GM21529 (cell line): Measurements from ENCODE around the gene MICALL1.
"Not testable (repeated sequence)": the region's sequence is repeated elsewhere in the genome, so short reads cannot be mapped to it uniquely, and the experiment has no call there.

Experiments used
- ATAC-seq: cut with Tn5 transposase; IDR thresholded peaks from one replicate; pipeline ENCODE4 v1.9.1; 2021; ENCODE audit not compliant: unreplicated experiment

MICALL1 gene

DNA sequence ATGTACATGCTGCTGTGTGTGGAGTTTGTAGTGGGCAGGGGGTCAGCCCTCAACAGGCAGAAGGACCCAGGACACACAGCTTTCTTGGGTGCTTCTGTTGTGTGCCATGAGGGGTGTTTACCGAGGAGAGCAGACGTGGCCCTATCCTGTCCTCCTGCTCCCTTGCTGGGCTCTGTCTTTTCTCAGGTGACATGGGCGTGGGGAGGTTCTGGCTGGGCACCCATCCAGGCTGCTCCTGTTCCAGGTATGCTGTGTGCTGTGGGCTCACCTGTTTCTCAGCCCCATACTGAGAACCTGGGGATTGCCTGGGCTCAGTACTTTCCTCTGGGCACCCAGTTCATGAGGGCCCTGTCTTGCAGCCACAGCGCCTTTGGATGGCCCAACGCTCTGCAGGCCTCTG is 23.3 kb downstream of the MICALL1 start:
- ATAC-seq, result no peak

DNA sequence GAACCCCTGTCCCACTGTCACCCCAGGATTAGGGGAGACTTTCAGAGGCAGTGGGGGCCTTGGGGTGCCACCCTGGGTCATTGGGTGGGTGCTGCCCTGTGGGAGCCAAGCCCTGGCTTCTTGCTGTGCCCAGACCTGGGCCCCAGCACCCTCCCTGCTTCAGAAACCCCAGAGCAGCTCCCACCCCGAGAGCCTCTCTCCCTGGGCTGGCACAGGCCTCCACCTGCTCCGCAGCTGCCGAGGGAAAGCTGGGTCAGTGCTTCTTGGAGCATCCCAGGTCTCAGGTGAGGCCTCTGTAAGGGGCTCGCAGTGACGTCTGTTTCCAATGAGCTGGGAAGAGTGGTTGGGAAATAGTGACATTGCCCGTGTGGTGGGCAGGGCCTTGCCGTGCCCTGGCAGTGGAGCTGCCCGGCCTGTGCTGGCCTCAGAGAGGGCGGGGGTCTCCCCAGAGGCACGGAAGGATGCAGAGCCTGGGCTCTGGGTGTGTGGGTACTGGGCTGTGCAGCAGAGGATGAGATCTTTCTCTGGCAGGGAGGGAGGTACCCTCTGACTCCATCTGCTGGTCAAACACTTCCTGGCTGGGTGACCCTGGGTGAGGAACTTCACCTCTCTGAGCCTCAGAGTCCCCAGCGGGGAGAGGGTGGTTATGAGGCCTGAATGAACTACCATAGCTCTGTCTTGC is 24.3 kb downstream of the MICALL1 start:
- ATAC-seq, result no peak

DNA sequence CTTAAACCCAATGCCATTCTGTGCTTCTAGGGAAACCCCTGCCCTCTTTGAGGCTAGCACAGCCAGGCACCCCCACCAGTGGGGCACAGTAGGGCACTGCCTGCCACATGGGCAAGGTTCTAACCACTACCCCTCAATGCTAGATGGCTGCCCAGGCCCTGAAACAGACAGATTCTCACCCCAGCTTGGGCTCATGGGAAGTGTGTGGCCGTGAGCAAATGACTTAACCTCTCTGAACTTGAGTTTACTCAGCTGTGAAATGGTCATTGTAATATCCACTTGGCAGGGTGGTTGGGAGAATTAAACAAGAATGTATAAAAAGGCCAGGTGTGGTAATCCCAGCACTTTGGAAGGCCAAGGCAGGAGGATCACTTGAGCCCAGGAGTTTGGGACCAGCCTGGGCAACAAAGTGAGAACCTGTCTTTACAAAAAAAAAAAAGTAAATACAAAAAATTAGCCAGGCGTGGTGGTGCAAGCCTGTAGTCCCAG is 24.9 kb downstream of the MICALL1 start:
- no peak for ATAC-seq

DNA sequence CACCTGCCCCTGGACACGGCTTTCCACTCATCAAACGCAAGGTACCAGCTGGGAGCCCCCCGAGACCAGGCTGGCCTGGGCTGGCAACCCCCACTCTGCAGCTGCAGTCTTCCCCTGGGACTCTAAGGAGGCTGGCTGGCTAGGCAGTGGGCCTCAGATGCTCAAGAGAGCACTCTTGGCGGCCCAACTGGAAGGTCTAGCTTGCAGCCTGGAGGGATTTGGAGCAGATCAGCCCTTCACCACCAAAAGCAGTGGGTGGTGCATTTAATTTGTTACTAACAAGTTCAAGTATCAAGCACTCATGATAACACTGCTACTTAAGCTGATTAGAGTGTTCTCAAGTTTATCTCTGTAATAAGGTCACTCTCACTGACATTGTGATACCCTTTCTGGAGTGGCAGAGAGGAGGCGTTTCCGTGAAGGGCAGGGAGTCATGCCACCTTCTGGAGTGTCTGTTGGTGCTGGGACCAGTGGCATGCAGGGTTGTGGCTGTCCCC is 25.8 kb downstream of the MICALL1 start:
- ATAC-seq, result no peak

DNA sequence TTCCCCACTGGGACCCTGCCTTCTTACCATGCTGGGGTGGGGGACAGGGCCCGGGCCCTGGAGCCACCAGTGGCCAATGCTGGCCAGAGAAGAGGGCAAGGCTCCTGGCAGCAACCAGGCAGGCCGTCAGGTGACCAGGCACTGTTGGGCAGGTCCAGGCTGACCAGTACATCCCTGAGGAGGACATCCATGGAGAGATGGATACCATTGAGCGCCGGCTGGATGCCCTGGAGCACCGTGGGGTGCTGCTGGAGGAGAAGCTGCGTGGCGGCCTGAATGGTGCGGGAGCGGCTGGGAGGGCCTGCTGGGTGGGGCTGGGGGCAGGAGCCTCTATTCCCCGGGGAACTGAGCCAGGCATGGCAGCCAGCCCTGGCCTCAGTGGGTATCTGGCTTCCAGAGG is 26.3 kb downstream of the MICALL1 start:
- ATAC-seq, result no peak

DNA sequence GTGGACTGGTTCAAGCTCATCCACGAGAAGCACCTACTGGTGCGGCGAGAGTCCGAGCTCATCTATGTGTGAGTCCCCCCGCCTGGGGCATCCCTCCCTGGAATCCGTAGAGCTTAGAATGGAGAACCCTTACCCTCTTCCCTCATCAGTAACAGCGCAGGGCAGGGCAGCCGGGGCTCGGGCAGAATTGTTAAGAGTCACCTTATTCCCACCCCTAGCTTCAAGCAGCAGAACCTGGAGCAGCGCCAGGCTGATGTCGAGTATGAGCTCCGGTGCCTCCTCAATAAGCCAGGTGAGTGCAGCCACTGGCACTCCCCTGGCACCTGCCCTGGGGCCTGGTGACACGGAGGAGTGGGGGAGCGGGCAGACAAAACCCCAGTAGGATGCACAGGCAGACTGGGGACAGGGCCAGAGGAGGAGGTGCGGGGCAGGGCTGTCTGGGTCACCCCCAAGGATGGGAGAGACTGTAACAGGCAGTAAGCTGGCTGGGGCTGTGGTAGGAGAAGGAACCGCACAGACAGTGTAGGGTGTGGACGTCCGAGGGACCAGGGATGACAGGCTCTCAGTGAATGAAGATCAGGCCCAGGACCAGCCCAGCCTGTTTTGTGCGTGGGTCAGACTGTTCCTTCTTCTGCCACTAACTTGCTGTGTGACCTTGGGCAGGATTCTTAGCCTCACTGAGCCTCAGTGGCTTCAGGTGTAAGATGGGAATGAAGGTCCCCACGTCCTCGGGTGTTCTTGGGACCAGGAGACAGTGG is 26.9 kb downstream of the MICALL1 start:
- ATAC-seq, result no peak

DNA sequence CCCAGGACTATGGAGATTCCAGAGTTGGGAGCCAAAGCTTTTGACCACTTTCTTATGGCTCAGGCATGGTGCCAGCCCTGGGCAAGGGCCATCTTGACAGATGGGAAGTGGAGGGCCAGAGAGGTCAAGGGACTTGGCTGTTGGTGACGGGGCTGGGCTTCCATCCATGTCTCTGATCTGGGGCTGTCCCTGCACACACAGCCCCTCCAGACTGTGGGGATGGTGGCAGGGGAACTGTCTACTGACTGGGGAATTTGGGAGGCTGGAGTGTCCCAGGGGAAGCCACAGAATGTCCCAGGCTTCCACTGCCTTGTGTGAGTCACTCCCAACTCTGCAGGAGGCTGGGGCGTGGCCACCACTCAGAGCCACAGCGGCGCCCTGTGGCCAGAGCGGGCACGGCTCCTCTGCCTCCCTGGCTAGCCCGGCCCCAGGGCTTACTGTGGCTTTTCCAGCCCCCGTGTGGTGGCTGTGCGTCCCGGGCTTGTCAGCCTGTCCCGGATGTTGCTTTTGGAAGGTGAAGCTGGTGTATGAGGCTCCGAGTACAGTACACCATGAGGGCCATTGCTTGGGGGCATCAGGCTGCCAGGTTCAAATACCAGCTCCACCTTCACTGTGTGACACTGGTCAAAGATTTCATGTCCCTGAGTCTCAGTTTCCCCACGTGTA is 27.7 kb downstream of the MICALL1 start:
- peak; percentile 71 for ATAC-seq

DNA sequence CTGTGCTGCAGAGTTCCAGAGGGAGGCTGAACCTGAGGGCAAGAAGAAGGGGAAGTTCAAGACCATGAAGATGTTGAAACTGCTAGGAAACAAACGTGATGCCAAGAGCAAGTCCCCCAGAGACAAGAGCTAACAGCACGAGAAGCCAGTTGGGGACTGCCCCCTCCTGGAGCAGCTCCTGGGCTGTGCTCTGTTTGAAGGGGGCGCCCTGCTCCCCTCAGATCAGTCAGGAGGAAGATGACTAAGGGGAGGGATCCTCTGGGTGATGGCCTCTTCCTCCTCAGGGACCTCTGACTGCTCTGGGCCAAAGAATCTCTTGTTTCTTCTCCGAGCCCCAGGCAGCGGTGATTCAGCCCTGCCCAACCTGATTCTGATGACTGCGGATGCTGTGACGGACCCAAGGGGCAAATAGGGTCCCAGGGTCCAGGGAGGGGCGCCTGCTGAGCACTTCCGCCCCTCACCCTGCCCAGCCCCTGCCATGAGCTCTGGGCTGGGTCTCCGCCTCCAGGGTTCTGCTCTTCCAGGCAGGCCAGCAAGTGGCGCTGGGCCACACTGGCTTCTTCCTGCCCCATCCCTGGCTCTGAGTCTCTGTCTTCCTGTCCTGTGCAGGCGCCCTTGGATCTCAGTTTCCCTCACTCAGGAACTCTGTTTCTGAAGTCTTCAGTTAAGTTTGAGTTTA is 34.7 kb downstream of the MICALL1 start:
- no peak for ATAC-seq

DNA sequence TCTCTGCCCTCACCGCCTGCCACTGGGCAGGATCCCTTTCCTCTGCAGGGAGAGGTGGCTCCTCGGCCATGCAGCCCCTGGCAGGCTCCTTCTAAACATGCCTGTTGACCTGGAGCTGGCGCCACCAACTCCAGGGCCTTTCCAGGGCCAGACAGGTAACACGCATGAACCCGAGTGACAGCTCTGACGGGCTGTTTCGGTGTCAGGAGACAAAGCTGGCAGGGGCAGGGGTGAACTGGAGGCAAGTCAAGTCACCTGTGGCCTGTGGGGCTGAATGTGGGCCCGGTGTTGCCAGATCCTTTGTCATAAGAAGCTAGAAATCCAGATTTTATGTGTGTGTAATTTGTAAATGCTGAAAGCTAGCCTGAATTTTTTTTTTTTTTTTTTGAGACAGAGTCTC is 36.0 kb downstream of the MICALL1 start:
- no peak for ATAC-seq

DNA sequence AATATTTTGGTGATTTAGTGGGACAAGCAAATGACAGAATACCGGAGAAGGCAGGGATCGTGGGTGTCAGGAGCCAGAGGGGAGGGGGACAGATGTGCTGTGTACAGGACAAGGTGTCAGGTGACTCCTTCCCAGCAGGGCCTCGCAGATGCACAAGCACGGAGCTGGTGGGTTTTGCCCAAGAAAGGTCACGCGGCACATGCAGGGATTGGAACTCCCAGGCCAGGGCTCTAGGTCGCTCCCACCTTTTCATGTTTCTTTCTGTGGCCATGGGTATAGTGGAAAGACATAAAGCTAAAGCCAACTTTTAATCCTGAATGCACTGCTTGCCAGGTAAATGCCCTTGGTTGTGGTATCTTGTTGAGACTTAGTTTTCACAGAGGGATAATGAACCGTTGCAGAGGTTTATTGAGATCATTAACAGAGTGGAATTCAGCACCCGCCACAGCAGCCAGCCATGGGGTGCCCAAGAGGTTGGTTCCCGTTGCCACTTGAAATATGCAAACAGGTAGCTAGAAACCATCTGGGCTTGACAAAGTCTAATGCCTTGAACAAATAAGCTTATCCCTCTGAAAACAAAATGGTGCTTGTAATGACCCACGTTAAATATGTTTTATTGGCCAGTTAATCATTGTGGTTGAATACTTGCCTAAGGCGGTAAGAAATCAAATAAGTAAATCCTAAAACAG is 37.2 kb downstream of the MICALL1 start:
- no peak for ATAC-seq

DNA sequence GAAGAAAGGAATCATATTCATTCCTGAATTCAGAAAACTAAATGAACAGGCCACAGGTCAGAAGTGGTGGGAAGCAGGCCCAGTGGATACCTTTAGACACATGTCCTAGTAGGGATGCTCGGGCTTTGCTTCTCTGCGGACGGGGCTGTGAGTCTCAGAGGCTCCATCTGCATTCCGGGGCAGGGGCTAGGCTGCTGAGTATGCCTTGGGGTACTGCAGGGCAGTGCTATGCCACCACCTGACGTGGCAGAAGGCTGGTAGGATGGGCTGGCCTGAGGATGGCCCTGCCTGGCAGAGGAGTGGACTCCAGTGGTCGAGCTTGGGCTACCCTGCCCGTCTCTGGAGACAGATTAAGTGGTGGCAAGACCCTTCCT is 37.7 kb downstream of the MICALL1 start:
- ATAC-seq, result no peak

DNA sequence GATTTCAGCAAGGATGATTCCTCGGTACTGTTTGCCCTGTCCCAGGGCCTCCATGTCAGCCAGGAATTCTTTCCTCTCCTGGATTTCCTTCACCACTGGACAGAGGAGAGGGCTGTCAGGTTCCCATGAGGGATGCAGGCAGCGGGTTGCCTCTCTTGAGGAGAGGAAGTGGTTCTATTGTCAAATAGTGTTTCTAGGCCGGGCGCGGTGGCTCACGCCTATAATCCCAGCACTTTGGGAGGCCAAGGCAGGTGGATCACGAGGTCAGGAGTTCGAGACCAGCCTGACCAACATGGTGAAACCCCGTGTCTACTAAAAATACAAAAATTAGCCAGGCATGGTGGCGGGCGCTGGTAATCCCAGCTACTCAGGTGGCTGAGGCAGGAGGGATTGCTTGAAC is 38.3 kb downstream of the MICALL1 start:
- ATAC-seq, result not testable (repeated sequence)

DNA sequence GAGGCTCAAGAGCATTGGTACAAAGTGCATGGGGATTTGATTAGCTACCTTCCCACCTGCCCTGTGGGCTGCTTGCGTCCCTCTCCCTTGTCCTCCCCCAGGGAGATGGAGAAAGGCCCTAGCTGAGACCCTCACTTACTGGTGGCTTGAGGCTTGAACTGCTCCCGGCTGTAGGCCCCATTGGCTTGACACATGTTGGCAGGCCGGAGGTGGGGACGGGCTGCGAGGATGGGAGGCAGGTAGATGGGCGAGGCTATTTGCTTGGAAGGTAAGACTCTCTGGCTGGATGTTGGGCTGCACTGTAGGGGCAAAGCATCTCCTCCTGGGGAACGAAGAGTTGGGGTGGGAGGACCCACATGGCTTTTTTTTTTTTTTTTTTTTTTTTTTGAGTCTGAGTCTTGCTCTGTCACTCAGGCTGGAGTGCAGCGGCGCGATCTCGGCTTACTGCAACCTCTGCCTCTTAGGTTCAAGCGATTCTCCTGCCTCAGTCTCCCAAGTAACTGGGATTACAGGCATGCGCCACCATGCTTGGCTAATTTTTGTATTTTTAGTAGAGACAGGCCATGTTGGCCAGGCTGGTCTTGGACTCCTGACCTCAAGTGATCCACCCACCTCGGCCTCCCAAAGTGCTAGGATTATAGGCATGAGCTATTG is 41.2 kb downstream of the MICALL1 start:
- ATAC-seq, result not testable (repeated sequence)

DNA sequence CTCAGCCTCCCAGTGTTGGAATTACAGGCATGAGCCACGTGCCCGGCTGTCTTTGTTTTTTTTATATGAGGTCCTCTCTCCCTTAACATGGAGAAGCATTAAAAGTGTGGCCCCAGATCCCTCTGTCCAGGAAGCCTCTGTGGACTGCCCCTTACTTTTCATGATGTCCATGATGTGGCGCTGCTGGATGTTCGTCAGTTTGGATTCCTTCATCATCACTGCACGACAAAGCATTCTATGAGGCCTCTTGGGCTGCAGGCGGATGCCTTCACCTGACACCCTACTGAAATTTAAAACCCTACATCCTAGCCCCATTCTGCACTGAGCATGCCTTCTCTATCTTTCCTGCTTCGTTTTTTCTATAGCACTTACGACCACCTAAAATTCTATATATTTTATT is 45.2 kb downstream of the MICALL1 start:
- no peak for ATAC-seq

DNA sequence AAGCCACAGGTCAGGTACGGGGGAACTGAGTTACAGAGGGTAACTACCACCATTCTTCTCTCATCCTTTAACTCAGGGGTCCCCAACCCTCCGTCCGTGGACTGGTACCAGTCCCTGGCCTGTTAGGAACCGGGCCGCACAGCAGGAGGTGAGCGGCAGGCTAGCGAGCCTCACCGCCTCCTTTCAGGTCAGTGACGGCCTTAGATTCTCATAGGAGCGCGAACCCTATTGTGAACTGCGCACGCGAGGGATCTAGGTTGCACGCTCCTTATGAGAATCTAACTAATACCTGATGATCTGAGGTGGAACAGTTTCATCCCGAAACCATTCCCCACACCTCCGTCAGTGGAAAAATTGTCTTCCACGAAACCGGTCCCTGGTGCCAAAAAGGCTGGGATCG is 46.5 kb downstream of the MICALL1 start:
- not testable (repeated sequence) for ATAC-seq

DNA sequence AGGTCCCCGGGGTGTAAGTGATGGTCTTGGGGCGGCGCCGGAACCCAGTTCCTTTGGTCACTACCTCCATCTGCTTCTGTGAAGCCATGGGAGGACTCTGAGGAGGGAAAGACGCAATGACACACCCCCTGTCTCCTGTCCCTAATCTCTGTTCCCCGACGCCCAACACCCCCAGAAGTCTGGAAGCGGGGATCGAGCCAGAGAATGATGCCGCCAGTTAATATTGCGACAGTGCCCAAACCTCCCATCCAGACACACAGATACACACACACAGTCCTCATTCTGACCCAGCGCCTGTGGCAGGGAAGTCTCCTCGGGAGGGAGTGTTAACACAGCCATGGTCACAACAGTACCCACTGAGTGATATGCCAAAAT is 47.0 kb downstream of the MICALL1 start:
- peak; percentile 33 for ATAC-seq

DNA sequence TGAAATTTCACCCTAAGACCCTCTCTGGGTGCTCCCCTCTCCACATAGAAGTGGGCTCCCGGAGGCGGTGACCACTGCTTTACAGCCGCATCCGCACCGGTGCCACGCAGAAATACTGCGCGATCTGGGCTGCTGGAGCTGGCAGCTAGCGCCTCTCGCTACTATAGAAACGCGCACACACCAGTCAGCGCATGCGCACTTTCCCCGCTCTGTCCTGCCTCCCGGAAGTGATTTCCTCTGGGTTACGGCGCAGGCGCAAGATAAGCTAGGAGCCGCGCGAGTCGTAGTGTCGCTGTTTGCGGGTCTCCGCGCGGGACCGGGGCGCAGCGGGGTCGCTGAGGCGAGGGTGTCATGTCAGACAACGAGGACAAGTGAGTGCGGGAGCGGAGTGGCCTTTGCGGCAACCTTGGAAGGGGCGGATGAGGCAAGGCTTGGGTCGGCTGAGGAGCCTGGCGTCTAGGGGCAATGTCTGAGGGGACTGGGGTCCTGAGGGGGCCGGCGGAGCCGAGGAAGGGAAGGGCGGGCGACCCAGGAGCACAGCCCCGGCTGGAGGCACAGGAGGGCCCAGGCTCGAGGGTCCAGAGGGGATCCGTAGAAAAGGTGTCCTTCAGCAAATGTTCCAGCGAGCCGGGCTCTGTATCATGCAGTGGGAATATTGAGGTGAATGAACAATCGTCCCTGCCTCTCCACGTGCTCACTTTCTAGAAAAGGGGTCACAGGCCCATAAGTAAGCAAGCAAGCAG is 47.5 kb downstream of the MICALL1 start, which contains the start of the genes C22orf23 and POLR2F:
Gene C22orf23, minus strand, starts transcription at position 165 of the 743 bp plus-strand sequence. CDS start 452 bp downstream, outside the sequence.
Gene POLR2F, plus strand, starts transcription at position 263 of the 743 bp plus-strand sequence. Its CDS starts 89 bp downstream, at position 352.
- peak; percentile 83 for ATAC-seq

DNA sequence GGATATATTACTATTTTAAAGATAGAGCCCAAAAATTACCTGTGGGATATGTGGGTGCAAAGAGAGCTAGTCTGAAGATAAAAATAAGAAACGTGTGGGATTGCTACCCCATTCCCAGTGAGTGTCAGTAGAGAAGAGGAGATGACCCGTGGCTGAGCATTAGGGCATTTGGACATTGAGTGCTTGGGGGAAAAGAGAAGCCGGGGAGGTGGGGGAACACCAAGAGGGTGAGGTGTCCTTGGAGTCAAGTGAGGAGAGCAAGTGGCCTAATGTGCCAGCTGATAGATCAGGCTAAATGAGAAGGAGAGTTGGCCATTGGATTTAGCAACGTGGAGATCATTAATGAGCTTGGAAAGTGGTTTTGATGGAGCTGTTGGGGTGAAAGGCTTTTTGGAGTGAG is 48.6 kb downstream of the MICALL1 start:
- no peak for ATAC-seq

DNA sequence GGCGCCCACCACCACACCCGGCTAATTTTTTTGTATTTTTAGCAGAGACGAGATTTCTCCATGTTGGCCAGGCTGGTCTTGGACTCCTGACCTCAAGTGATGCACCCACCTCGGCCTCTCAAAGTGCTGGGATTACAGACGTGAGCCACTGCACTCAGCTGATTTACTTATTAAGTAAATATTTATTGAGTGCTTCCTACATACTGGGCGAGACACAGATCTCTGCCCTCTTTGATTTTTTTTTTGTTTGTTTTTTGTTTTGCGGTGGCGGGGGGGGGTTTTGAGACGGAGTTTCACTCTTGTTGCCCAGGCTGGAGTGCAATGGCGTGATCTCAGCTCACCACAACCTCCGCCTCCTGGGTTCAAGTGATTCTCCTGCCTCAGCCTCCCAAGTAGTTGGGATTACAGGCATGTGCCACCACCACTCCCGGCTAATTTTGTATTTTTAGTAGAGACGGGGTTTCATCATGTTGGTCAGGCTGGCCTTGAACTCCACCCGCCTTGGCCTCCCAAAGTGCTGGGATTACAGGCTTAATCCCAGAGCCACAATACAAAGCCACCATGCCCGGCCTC is 49.8 kb downstream of the MICALL1 start:
- ATAC-seq, result not testable (repeated sequence)
